HepG2 (cell line): ENCODE measurements around the gene RPUSD4. TPM values are rescaled to one million over a fixed set of nuclear protein-coding genes. Genes with fewer than 3 reads are reported as not detected.
A peak's percentile ranks its signal among the peaks of the same experiment; 100 is the strongest.

Source experiments
- AFF4 ChIP-seq: sonication (generic); formaldehyde crosslinking; IDR thresholded peaks from 2 replicates; pipeline ENCODE4 v1.4.0; 2020; ENCODE audit warnings: missing genetic modification reagents
- EP300 ChIP-seq, 3 experiments: sonication (generic) in 1 of 3; formaldehyde crosslinking in 1 of 3; IDR thresholded peaks; 2 replicates each; pipeline versions ENCODE4 v1.5.1 to v1.6.1; 2011 to 2020; ENCODE audit warnings: low read depth in 2 of 3, low read length in 2 of 3, borderline replicate concordance in 1 of 3, improper control_type of control experiment in 1 of 3, mild to moderate bottlenecking in 1 of 3, missing genetic modification reagents in 1 of 3, moderate library complexity in 1 of 3
- RNF2 ChIP-seq: fragments of 450-650 bp; conservative IDR thresholded peaks from 2 replicates; pipeline ENCODE4 v1.6.1; 2016; ENCODE audit warnings: low read depth
- SIX1 ChIP-seq: sonication (generic); formaldehyde crosslinking; IDR thresholded peaks from 2 replicates; pipeline ENCODE4 v1.4.0; 2020; ENCODE audit warnings: missing genetic modification reagents, borderline replicate concordance
- ZBED4 ChIP-seq: sonication (generic); formaldehyde crosslinking; IDR thresholded peaks from 2 replicates; pipeline ENCODE4 v1.4.0; 2020; ENCODE audit warnings: missing genetic modification reagents, borderline replicate concordance
- ZBTB20 ChIP-seq: sonication (generic); formaldehyde crosslinking; IDR thresholded peaks from 2 replicates; pipeline ENCODE4 v1.8.1; 2023; ENCODE audit warnings: missing genetic modification reagents, low read depth, mild to moderate bottlenecking, borderline replicate concordance
- polyA plus RNA-seq, 8 experiments: library from polyadenylated mRNA; depleted of rRNA in 3 of 8; stranded (reverse) in 7 of 8; unstranded in 1 of 8; fragments of >200 nt; fragmentation: Illumina TruSeq in 4 of 8; extraction: Trizol in 4 of 8; gene quantifications; 2 replicates each; pipeline versions ENCODE4 v1.2.1 to v1.2.3, GENCODE V29; 2011 to 2016; ENCODE audit warnings: low read depth in 4 of 8, missing spikeins in 1 of 8, mixed read lengths in 1 of 8; ENCODE audit not compliant: insufficient read depth in 1 of 8
- total RNA-seq, 5 experiments: library from RNA; depleted of rRNA; stranded (reverse); fragments of >200 nt; fragmentation: Illumina TruSeq; extraction: Trizol; gene quantifications; 2 replicates each; pipeline ENCODE4 v1.2.3, GENCODE V29; 2016; ENCODE audit warnings: low read depth in 1 of 5
- TF ChIP-seq, protein P1 (sequence below): sonication (generic); formaldehyde crosslinking; IDR thresholded peaks from 2 replicates; pipeline ENCODE4 v1.5.1; 2020; ENCODE audit warnings: mild to moderate bottlenecking, missing genetic modification reagents, borderline replicate concordance
- TF ChIP-seq, protein P2 (sequence below): IDR thresholded peaks from 2 replicates; pipeline ENCODE4 v1.6.1; 2016; ENCODE audit warnings: low read depth, borderline replicate concordance
- TF ChIP-seq, protein P3 (sequence below), 2 experiments: sonication (generic) in 1 of 2; formaldehyde crosslinking in 1 of 2; IDR thresholded peaks; 2 replicates each; pipeline versions ENCODE4 v1.4.0 to v1.6.1; 2018 to 2020; ENCODE audit warnings: missing genetic modification reagents in 2 of 2, borderline replicate concordance in 1 of 2, low read depth in 1 of 2, mild to moderate bottlenecking in 1 of 2, missing biosample characterization in 1 of 2

The RPUSD4 gene
- total and polyA plus RNA-seq, 2 of the 13 experiments (the other 11 are each of a cell fraction or from before 2014, with no cell fraction given) = 45.0 to 52.9 TPM

DNA sequence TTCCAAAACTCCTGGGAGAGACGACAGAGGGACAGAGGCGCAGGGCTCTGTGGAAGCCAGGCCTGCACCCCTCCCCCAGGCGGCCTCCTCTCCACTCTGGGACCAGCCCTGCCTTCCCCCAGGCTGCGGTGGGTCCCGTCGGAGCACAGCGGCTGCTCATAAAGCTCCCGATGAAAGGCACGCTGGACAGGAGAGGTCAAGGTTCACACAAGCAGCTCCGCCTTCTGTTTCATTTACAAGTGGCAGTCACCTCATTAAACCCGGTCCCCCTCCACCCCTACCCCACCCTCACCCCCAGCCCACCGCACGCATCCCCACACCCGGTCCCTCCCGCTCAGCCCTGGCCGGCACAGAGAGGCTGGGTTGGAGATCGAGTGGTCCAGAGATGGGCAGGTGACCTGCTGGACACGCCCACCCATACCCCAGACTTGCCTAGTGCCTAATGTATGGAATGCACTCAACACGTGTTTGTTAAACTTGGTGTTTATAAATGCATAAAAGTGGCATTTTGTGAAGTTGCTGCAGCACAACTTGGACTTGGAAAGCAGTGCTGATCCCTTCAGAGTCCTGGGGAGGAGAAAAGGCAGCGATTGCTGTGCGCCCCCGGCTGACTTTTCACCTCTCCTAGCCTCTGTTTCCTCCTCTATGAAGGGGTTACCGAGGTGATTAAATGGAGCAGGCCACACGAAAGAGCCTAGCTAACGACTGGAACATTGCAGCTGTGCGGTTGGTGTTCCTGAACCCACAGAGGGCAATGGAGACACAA, 26.0 kb downstream of the RPUSD4 start (continued):
- TF ChIP-seq ZBED4 (CRISPR knock-in tag) (no peak), RNF2 (no peak), SIX1 (CRISPR knock-in tag) (no peak), EP300 (IDR thresholded peaks at IDR 0.05; ENCODE audit: low read depth in 2 of 2, low read length in 2 of 2) (peak in 1 of 2 experiments; percentile 29; a peak in 1 of 4 replicates), EP300 (CRISPR knock-in tag; IDR thresholded peaks at IDR 0.05; ENCODE audit: borderline replicate concordance) (no peak; the same call in 1 of the 2 replicates), AFF4 (CRISPR knock-in tag) (no peak), ZBTB20 (CRISPR knock-in tag) (peak; percentile 52; the same call in 1 of the 2 replicates)
- TF ChIP-seq, protein P1, sequence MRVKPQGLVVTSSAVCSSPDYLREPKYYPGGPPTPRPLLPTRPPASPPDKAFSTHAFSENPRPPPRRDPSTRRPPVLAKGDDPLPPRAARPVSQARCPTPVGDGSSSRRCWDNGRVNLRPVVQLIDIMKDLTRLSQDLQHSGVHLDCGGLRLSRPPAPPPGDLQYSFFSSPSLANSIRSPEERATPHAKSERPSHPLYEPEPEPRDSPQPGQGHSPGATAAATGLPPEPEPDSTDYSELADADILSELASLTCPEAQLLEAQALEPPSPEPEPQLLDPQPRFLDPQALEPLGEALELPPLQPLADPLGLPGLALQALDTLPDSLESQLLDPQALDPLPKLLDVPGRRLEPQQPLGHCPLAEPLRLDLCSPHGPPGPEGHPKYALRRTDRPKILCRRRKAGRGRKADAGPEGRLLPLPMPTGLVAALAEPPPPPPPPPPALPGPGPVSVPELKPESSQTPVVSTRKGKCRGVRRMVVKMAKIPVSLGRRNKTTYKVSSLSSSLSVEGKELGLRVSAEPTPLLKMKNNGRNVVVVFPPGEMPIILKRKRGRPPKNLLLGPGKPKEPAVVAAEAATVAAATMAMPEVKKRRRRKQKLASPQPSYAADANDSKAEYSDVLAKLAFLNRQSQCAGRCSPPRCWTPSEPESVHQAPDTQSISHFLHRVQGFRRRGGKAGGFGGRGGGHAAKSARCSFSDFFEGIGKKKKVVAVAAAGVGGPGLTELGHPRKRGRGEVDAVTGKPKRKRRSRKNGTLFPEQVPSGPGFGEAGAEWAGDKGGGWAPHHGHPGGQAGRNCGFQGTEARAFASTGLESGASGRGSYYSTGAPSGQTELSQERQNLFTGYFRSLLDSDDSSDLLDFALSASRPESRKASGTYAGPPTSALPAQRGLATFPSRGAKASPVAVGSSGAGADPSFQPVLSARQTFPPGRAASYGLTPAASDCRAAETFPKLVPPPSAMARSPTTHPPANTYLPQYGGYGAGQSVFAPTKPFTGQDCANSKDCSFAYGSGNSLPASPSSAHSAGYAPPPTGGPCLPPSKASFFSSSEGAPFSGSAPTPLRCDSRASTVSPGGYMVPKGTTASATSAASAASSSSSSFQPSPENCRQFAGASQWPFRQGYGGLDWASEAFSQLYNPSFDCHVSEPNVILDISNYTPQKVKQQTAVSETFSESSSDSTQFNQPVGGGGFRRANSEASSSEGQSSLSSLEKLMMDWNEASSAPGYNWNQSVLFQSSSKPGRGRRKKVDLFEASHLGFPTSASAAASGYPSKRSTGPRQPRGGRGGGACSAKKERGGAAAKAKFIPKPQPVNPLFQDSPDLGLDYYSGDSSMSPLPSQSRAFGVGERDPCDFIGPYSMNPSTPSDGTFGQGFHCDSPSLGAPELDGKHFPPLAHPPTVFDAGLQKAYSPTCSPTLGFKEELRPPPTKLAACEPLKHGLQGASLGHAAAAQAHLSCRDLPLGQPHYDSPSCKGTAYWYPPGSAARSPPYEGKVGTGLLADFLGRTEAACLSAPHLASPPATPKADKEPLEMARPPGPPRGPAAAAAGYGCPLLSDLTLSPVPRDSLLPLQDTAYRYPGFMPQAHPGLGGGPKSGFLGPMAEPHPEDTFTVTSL (CRISPR knock-in tag) = no peak
- TF ChIP-seq, protein P2, sequence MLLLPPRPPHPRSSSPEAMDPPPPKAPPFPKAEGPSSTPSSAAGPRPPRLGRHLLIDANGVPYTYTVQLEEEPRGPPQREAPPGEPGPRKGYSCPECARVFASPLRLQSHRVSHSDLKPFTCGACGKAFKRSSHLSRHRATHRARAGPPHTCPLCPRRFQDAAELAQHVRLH (CRISPR knock-in tag) = no peak
- TF ChIP-seq, protein P3, sequence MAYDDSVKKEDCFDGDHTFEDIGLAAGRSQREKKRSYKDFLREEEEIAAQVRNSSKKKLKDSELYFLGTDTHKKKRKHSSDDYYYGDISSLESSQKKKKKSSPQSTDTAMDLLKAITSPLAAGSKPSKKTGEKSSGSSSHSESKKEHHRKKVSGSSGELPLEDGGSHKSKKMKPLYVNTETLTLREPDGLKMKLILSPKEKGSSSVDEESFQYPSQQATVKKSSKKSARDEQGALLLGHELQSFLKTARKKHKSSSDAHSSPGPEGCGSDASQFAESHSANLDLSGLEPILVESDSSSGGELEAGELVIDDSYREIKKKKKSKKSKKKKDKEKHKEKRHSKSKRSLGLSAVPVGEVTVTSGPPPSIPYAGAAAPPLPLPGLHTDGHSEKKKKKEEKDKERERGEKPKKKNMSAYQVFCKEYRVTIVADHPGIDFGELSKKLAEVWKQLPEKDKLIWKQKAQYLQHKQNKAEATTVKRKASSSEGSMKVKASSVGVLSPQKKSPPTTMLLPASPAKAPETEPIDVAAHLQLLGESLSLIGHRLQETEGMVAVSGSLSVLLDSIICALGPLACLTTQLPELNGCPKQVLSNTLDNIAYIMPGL (CRISPR knock-in tag; IDR thresholded peaks at IDR 0.05; ENCODE audit: borderline replicate concordance in 1 of 2, low read depth in 1 of 2) = 0 out of 4 replicates have a peak, but pooled peaks of 1 of the 2 experiments have one; percentile 5
